Bone marrow (tissue), 2 donors: Measurements from ENCODE around the gene ZNF783.
"Not testable (repeated sequence)": the region's sequence is repeated elsewhere in the genome, so short reads cannot be mapped to it uniquely, and the experiment has no call there.

Experiments used
- DNase-seq, 2 donors: peaks; one replicate each; lab custom pipeline; 2025; lab: John Stamatoyannopoulos, UW

The ZNF783 gene

DNA sequence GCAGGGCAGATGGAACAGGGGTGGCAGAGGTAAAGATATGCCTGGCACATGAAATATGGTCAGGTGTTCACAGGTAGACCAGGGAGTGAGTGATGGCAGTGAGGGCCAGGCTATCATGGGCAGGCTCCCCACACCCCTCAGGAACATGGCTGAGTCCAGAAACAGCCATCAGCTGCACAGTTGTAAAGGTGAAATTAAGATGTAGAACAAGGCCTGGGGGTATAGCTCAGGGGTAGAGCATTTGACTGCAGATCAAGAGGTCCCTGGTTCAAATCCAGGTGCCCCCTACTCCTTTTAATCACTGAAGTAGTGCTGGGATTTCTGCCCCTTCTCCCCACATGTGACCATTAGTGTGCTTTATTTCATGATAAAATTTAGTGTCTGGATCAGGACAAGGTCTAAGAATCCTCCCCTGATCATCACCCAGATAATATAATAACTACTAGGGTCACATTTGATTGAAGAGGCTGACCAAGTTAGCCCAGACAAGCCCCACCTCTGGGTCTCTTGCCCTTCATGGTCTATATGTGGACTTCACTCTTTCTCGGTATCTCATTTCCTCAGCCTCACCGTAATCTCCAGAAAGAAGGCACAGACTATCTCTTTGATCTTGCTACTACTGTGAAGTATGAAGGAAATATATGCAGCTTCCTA is 69.0 kb downstream of the ZNF783 start:
- DNase-seq, result no peak

- DNase-seq, result not testable (repeated sequence)
These were observed 70.8 kb downstream of the ZNF783 start for GRCh38 chr7:149332602-149333320.

- no peak for DNase-seq
These were observed 71.3 kb downstream of the ZNF783 start for GRCh38 chr7:149333321-149333717.

DNA sequence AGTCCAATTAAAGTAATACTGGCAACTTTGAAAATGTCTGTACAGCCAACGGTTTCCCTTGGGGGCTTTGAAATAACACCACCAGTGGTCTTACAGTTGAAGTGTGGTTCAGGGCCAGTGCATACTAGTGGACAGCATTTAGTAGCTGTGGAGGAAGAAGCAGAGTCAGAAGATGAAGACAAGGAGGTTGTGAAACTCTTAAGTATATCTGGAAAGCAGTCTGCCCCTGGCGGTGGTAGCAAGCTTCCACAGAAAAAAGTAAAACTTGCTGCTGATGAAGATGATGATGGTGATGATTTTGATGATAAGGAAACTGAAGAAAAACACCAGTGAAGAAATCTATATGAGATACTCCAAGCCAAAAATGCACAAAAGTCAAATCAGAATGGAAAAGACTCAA is 72.2 kb downstream of the ZNF783 start:
- no peak for DNase-seq
